ENCODE measurements around the gene GGT1. TPM values are rescaled to one million over a fixed set of nuclear protein-coding genes. Genes with fewer than 3 reads are reported as not detected.

GGT1 gene
- polyA plus RNA-seq, 1 of the 3 experiments (the other 2 are of a cell fraction), result 1.6 TPM

DNA sequence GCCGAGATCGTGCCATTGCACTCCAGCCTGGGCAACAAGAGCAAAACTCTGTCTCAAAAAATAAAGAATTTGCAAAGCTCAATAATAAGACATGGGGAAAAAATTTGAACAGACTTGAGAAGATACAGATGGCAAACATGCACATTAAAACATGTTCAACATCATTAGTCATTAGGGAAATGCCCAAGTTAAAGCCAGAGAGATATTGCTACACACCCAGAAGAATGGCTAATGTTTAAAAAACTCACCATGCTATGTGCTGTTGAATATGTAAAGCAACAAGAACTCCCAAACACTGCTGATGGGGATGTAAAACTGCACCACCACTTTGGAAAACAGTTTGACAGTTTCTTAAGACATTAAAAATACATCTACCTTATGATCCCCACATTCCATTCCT lies 22.7 kb upstream of the GGT1 start:
- CTCF ChIA-PET, result no interaction called here
- 94% methylated on average over 2 of the region's 2 CpGs for WGBS (ENCODE audit: low lambda C conversion rate)
- no peaks in the 10 kb centered on the region for H3K9me2 ChIP-seq
- H3K9me3 ChIP-seq, result no peaks in the 10 kb centered on the region
- no peak overlapping the region for H3K4me3 ChIP-seq (ENCODE audit: low read depth in 2 of 2, low read length in 1 of 2)
- POLR2A ChIA-PET, result no interaction called here
- peaks cover 10 to 26% of the 10 kb centered on the region in 2 experiments; a peak in 2 of 4 replicates for H3K4me1 ChIP-seq (ENCODE audit: control insufficient read depth in 1 of 2, insufficient read depth in 2 of 2, low read depth in 1 of 2, low read length in 1 of 2)
- no peak for DNase-seq
- no peaks in the 10 kb centered on the region for H4K20me1 ChIP-seq (ENCODE audit: insufficient read depth)
- H3K4me2 ChIP-seq, result no peak overlapping the region
- no peaks in the 10 kb centered on the region for H3K79me2 ChIP-seq (ENCODE audit: insufficient read depth)
- H3F3A ChIP-seq (replicated peaks; ENCODE audit: insufficient read depth), result peaks cover 29% of the 10 kb centered on the region
- TF ChIP-seq, protein P1, sequence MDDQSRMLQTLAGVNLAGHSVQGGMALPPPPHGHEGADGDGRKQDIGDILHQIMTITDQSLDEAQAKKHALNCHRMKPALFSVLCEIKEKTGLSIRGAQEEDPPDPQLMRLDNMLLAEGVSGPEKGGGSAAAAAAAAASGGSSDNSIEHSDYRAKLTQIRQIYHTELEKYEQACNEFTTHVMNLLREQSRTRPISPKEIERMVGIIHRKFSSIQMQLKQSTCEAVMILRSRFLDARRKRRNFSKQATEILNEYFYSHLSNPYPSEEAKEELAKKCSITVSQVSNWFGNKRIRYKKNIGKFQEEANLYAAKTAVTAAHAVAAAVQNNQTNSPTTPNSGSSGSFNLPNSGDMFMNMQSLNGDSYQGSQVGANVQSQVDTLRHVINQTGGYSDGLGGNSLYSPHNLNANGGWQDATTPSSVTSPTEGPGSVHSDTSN (IDR thresholded peaks at IDR 0.05), result peak; percentile 49
- TF ChIP-seq, protein P2, sequence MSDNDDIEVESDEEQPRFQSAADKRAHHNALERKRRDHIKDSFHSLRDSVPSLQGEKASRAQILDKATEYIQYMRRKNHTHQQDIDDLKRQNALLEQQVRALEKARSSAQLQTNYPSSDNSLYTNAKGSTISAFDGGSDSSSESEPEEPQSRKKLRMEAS (IDR thresholded peaks at IDR 0.05; ENCODE audit: low read depth), result 0 out of 2 replicates have a peak, but pooled peaks have one; percentile 20
- TF ChIP-seq FOSL2 (IDR thresholded peaks at IDR 0.05; ENCODE audit: borderline replicate concordance, low read depth) (peak; percentile 29; the same call in 1 of the 2 replicates), RCOR1 (IDR thresholded peaks at IDR 0.05; ENCODE audit: low read length) (no peak), TCF12 (IDR thresholded peaks at IDR 0.05) (peak; percentile 80), JUND (IDR thresholded peaks at IDR 0.05) (0 out of 2 replicates have a peak, but pooled peaks have one; percentile 3)
- H3K27ac ChIP-seq (ENCODE audit: low read depth in 2 of 2, low read length in 1 of 2), result peak overlapping the region in 1 of 2 experiments; percentile 40; a peak in 2 of 4 replicates
- no peaks in the 10 kb centered on the region for H3K27me3 ChIP-seq (ENCODE audit: insufficient read depth)
- no peak overlapping the region for H2AFZ ChIP-seq (ENCODE audit: low read depth)
- peaks cover under 1 to 13% of the 10 kb centered on the region in 2 experiments for H3K36me3 ChIP-seq (replicated peaks in 1 of 2; ENCODE audit: control insufficient read depth in 1 of 2, insufficient read depth in 2 of 2, low read length in 1 of 2)
- H3K9ac ChIP-seq, result no peak overlapping the region

DNA sequence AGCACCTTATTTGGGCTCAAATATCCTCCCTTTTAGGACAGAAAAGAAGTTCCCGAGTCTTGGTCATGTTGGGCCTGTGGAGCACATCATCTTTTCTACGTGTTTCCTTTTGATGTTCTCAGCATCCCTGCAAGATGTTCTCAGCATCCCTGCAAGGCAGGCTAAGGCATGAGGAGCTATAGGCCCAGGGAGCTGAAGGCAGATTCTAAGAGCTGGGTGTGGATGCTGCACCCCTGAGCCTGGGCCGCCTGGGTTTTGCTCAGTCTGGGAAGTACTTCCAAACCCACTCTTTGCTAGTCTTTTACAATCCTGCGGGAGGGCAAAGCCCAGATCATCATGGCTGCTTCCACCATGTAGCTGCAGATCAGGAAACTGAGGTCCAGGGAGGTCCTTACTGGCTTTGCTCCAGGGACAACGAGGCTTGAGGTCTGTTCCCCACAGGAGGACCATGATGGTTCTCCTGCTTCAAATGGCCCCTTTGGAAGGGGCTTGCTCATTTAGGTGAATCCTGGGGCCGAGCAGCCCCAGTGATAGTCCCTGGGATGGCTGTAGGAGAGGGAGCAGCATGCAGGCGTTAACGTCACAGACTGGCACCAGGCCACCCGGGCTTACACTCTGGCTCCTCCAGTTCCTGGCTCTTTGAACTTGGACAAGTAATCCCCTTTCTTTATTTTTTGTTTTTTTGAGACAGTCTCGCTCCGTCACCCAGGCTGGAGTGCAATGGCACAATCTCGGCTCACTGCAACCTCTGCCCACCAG lies 20.8 kb upstream of the GGT1 start:
- Histone ChIP-seq H3K79me2 (ENCODE audit: insufficient read depth) (no peaks in the 10 kb centered on the region), H3F3A (replicated peaks; ENCODE audit: insufficient read depth) (peaks cover 26% of the 10 kb centered on the region), H3K9ac (no peak overlapping the region), H3K36me3 (replicated peaks in 1 of 2; ENCODE audit: control insufficient read depth in 1 of 2, insufficient read depth in 2 of 2, low read length in 1 of 2) (peaks cover 6 to 14% of the 10 kb centered on the region in 2 experiments), H3K4me1 (ENCODE audit: control insufficient read depth in 1 of 2, insufficient read depth in 2 of 2, low read depth in 1 of 2, low read length in 1 of 2) (peaks cover 10 to 27% of the 10 kb centered on the region in 2 experiments; a peak in 2 of 4 replicates), H3K27ac (ENCODE audit: low read depth in 2 of 2, low read length in 1 of 2) (no peak overlapping the region), H2AFZ (ENCODE audit: low read depth) (no peak overlapping the region), H3K4me2 (no peak overlapping the region), H4K20me1 (ENCODE audit: insufficient read depth) (no peaks in the 10 kb centered on the region), H3K9me2 (no peaks in the 10 kb centered on the region), H3K9me3 (no peaks in the 10 kb centered on the region), H3K4me3 (ENCODE audit: low read depth in 2 of 2, low read length in 1 of 2) (no peak overlapping the region), H3K27me3 (ENCODE audit: insufficient read depth) (no peaks in the 10 kb centered on the region)
- POLR2A ChIA-PET, result no interaction called here
- TF ChIP-seq, protein P3, sequence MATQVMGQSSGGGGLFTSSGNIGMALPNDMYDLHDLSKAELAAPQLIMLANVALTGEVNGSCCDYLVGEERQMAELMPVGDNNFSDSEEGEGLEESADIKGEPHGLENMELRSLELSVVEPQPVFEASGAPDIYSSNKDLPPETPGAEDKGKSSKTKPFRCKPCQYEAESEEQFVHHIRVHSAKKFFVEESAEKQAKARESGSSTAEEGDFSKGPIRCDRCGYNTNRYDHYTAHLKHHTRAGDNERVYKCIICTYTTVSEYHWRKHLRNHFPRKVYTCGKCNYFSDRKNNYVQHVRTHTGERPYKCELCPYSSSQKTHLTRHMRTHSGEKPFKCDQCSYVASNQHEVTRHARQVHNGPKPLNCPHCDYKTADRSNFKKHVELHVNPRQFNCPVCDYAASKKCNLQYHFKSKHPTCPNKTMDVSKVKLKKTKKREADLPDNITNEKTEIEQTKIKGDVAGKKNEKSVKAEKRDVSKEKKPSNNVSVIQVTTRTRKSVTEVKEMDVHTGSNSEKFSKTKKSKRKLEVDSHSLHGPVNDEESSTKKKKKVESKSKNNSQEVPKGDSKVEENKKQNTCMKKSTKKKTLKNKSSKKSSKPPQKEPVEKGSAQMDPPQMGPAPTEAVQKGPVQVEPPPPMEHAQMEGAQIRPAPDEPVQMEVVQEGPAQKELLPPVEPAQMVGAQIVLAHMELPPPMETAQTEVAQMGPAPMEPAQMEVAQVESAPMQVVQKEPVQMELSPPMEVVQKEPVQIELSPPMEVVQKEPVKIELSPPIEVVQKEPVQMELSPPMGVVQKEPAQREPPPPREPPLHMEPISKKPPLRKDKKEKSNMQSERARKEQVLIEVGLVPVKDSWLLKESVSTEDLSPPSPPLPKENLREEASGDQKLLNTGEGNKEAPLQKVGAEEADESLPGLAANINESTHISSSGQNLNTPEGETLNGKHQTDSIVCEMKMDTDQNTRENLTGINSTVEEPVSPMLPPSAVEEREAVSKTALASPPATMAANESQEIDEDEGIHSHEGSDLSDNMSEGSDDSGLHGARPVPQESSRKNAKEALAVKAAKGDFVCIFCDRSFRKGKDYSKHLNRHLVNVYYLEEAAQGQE (IDR thresholded peaks at IDR 0.05; ENCODE audit: low read depth, low read length), result no peak
- no peak for TF ChIP-seq FOSL2 (IDR thresholded peaks at IDR 0.05; ENCODE audit: borderline replicate concordance, low read depth)
- no peak for TF ChIP-seq POLR2AphosphoS5 (IDR thresholded peaks at IDR 0.05; ENCODE audit: low read depth, low read length)
- no peak for TF ChIP-seq RFX5 (IDR thresholded peaks at IDR 0.05; ENCODE audit: low read length)
- TF ChIP-seq, protein P2 (IDR thresholded peaks at IDR 0.05; ENCODE audit: low read depth), result no peak
- TF ChIP-seq, protein P4, sequence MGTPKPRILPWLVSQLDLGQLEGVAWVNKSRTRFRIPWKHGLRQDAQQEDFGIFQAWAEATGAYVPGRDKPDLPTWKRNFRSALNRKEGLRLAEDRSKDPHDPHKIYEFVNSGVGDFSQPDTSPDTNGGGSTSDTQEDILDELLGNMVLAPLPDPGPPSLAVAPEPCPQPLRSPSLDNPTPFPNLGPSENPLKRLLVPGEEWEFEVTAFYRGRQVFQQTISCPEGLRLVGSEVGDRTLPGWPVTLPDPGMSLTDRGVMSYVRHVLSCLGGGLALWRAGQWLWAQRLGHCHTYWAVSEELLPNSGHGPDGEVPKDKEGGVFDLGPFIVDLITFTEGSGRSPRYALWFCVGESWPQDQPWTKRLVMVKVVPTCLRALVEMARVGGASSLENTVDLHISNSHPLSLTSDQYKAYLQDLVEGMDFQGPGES (IDR thresholded peaks at IDR 0.05; ENCODE audit: low read depth, low read length), result no peak
- no peak for TF ChIP-seq RXRA (IDR thresholded peaks at IDR 0.05; ENCODE audit: borderline replicate concordance, low read depth)
- no peak for TF ChIP-seq NRF1 (IDR thresholded peaks at IDR 0.05; ENCODE audit: low read depth, low read length)
- no peak for TF ChIP-seq GATA2 (CRISPR knock-in tag; IDR thresholded peaks at IDR 0.05)
- no peak for TF ChIP-seq MEF2A (IDR thresholded peaks at IDR 0.05; ENCODE audit: borderline replicate concordance, low read depth)
- TF ChIP-seq EZH2phosphoT487 (IDR thresholded peaks at IDR 0.05; ENCODE audit: borderline replicate concordance, low read depth), result no peak
- TF ChIP-seq FOXJ3 (CRISPR knock-in tag; IDR thresholded peaks at IDR 0.05), result no peak
- WGBS (ENCODE audit: low lambda C conversion rate), result 98% methylated on average over 10 of the region's 12 CpGs
- CTCF ChIA-PET, result interaction anchor here (1.2 kb wide), 1 partner anchor 9 kb away, joined by 3 read pairs; no protein-coding TSS in a partner anchor
- DNase-seq, result no peak

Measured in SK-N-SH (cell line).